HepG2 (cell line): ENCODE data around the gene CYSTM1. TPM values are rescaled to one million over a fixed set of nuclear protein-coding genes. Genes with fewer than 3 reads are reported as not detected.

ENCODE experiments used
- CREB1 ChIP-seq, 2 experiments: fragments of 450-650 bp in 1 of 2; IDR thresholded peaks; 2 replicates each; pipeline ENCODE4 v1.6.1; 2016 to 2017; ENCODE audit warnings: control low read depth in 1 of 2, mild to moderate bottlenecking in 1 of 2, missing compliant biosample characterization in 1 of 2, missing genetic modification characterization in 1 of 2
- ETV6 ChIP-seq: sonication (generic); formaldehyde crosslinking; conservative IDR thresholded peaks from 2 replicates; pipeline ENCODE4 v1.4.0; 2020; ENCODE audit warnings: missing genetic modification reagents
- JUND ChIP-seq: sonication (generic); formaldehyde crosslinking; IDR thresholded peaks from 2 replicates; pipeline ENCODE4 v1.8.0; 2022; ENCODE audit warnings: mild to moderate bottlenecking, missing genetic modification reagents
- KDM3A ChIP-seq: IDR thresholded peaks from 2 replicates; pipeline ENCODE4 v1.6.1; 2018; ENCODE audit warnings: low read depth, missing compliant biosample characterization
- KLF15 ChIP-seq: sonication (generic); formaldehyde crosslinking; IDR thresholded peaks from 2 replicates; pipeline ENCODE4 v1.8.1; 2023; ENCODE audit warnings: borderline replicate concordance, mild to moderate bottlenecking, inconsistent platforms, missing genetic modification reagents, mixed read lengths
- MIXL1 ChIP-seq: IDR thresholded peaks from 2 replicates; pipeline ENCODE4 v1.6.1; 2016
- PBX3 ChIP-seq: sonication (generic); formaldehyde crosslinking; IDR thresholded peaks from 2 replicates; pipeline ENCODE4 v1.8.1; 2023; ENCODE audit warnings: missing genetic modification reagents, inconsistent platforms, borderline replicate concordance
- POGZ ChIP-seq: sonication (generic); formaldehyde crosslinking; IDR thresholded peaks from 2 replicates; pipeline ENCODE4 v1.4.0; 2020; ENCODE audit warnings: mild to moderate bottlenecking, missing genetic modification reagents
- RXRB ChIP-seq: IDR thresholded peaks from 2 replicates; pipeline ENCODE4 v1.6.1; 2016; ENCODE audit warnings: borderline replicate concordance, missing genetic modification reagents, missing compliant biosample characterization
- SAP130 ChIP-seq: IDR thresholded peaks from 2 replicates; pipeline ENCODE4 v1.6.1; 2016; ENCODE audit warnings: low read depth
- ZNF10 ChIP-seq: sonication (generic); formaldehyde crosslinking; IDR thresholded peaks from 2 replicates; pipeline ENCODE4 v1.4.0; 2020; ENCODE audit warnings: mild to moderate bottlenecking, low read depth, missing genetic modification reagents, borderline replicate concordance
- polyA plus RNA-seq, 8 experiments: library from polyadenylated mRNA; depleted of rRNA in 3 of 8; stranded (reverse) in 7 of 8; unstranded in 1 of 8; fragments of >200 nt; fragmentation: Illumina TruSeq in 4 of 8; extraction: Trizol in 4 of 8; gene quantifications; 2 replicates each; pipeline versions ENCODE4 v1.2.1 to v1.2.3, GENCODE V29; 2011 to 2016; ENCODE audit warnings: low read depth in 4 of 8, missing spikeins in 1 of 8, mixed read lengths in 1 of 8; ENCODE audit not compliant: insufficient read depth in 1 of 8
- total RNA-seq, 5 experiments: library from RNA; depleted of rRNA; stranded (reverse); fragments of >200 nt; fragmentation: Illumina TruSeq; extraction: Trizol; gene quantifications; 2 replicates each; pipeline ENCODE4 v1.2.3, GENCODE V29; 2016; ENCODE audit warnings: low read depth in 1 of 5
- TF ChIP-seq, protein P1 (sequence below): conservative IDR thresholded peaks from 2 replicates; pipeline ENCODE4 v1.6.1; 2018; ENCODE audit warnings: missing genetic modification reagents
- TF ChIP-seq, protein P2 (sequence below): sonication (generic); formaldehyde crosslinking; conservative IDR thresholded peaks from 2 replicates; pipeline ENCODE4 v1.4.0; 2020; ENCODE audit warnings: mild to moderate bottlenecking, missing genetic modification reagents, moderate library complexity
- TF ChIP-seq, protein P3 (sequence below): sonication (generic); formaldehyde crosslinking; IDR thresholded peaks from 2 replicates; pipeline ENCODE4 v1.5.1; 2020; ENCODE audit warnings: mild to moderate bottlenecking, missing genetic modification reagents, borderline replicate concordance

CYSTM1 gene
- total and polyA plus RNA-seq, 2 of the 13 experiments (the other 11 are each of a cell fraction or from before 2014, with no cell fraction given): 40.0 to 73.4 TPM

DNA sequence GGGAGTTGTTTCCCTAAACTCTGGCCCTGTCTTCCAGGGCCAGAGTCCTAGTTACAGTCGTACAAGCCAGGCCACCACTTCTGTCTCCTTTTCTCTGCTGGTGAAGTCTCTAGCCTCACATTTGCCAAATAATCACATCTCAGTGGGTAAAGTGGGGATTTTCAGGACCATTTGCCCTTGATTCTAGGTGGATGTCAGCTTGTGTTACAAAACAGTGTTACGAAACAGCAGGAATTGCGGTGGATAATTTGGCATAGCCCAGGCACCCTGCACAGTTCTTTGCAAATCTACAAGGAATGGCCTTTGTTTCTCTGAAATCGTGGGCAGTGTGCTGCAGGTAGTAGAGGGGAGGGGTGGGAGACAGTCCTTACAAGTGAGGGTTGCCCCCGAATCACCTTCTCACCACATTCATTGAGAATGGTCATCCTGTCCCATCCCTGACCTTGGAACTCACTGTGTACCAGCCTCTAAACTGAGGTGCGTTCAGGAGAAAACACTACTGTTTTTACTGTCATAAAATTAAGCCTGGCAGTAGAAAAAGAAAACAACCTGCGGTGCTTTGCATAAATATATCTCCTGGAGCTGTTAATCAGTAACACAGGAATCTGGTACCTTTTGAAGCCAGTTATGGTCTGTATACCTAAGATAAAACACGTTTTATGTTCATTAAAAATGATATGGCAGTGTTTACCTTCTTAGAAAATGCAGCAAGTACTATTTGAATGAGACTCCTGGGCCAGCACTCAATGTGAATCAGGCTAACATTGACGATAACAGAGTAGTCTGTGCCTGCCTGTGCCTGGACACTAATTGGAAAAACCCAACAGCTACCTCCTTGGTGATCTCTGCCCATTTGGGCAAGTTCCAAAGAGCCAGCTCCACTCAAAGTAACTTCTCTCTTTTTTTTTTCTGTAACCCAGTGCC is 44.3 kb downstream of the CYSTM1 start (continued):
- no peak for TF ChIP-seq CREB1 (IDR thresholded peaks at IDR 0.05)
- TF ChIP-seq CREB1 (CRISPR knock-in tag; IDR thresholded peaks at IDR 0.05): 0 out of 2 replicates have a peak, but pooled peaks have one; percentile 20
- TF ChIP-seq, protein P1, sequence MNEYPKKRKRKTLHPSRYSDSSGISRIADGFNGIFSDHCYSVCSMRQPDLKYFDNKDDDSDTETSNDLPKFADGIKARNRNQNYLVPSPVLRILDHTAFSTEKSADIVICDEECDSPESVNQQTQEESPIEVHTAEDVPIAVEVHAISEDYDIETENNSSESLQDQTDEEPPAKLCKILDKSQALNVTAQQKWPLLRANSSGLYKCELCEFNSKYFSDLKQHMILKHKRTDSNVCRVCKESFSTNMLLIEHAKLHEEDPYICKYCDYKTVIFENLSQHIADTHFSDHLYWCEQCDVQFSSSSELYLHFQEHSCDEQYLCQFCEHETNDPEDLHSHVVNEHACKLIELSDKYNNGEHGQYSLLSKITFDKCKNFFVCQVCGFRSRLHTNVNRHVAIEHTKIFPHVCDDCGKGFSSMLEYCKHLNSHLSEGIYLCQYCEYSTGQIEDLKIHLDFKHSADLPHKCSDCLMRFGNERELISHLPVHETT (CRISPR knock-in tag): no peak
- 0 out of 2 replicates have a peak, but pooled peaks have one; percentile 43 for TF ChIP-seq KLF15
- no peak for TF ChIP-seq ZNF10 (CRISPR knock-in tag)
- peak; percentile 40; the same call in 1 of the 2 replicates for TF ChIP-seq POGZ (CRISPR knock-in tag)
- 0 out of 2 replicates have a peak, but pooled peaks have one; percentile 38 for TF ChIP-seq JUND (CRISPR knock-in tag)
- TF ChIP-seq, protein P2, sequence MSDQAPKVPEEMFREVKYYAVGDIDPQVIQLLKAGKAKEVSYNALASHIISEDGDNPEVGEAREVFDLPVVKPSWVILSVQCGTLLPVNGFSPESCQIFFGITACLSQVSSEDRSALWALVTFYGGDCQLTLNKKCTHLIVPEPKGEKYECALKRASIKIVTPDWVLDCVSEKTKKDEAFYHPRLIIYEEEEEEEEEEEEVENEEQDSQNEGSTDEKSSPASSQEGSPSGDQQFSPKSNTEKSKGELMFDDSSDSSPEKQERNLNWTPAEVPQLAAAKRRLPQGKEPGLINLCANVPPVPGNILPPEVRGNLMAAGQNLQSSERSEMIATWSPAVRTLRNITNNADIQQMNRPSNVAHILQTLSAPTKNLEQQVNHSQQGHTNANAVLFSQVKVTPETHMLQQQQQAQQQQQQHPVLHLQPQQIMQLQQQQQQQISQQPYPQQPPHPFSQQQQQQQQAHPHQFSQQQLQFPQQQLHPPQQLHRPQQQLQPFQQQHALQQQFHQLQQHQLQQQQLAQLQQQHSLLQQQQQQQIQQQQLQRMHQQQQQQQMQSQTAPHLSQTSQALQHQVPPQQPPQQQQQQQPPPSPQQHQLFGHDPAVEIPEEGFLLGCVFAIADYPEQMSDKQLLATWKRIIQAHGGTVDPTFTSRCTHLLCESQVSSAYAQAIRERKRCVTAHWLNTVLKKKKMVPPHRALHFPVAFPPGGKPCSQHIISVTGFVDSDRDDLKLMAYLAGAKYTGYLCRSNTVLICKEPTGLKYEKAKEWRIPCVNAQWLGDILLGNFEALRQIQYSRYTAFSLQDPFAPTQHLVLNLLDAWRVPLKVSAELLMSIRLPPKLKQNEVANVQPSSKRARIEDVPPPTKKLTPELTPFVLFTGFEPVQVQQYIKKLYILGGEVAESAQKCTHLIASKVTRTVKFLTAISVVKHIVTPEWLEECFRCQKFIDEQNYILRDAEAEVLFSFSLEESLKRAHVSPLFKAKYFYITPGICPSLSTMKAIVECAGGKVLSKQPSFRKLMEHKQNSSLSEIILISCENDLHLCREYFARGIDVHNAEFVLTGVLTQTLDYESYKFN (CRISPR knock-in tag): peak; percentile 61
- TF ChIP-seq, protein P3, sequence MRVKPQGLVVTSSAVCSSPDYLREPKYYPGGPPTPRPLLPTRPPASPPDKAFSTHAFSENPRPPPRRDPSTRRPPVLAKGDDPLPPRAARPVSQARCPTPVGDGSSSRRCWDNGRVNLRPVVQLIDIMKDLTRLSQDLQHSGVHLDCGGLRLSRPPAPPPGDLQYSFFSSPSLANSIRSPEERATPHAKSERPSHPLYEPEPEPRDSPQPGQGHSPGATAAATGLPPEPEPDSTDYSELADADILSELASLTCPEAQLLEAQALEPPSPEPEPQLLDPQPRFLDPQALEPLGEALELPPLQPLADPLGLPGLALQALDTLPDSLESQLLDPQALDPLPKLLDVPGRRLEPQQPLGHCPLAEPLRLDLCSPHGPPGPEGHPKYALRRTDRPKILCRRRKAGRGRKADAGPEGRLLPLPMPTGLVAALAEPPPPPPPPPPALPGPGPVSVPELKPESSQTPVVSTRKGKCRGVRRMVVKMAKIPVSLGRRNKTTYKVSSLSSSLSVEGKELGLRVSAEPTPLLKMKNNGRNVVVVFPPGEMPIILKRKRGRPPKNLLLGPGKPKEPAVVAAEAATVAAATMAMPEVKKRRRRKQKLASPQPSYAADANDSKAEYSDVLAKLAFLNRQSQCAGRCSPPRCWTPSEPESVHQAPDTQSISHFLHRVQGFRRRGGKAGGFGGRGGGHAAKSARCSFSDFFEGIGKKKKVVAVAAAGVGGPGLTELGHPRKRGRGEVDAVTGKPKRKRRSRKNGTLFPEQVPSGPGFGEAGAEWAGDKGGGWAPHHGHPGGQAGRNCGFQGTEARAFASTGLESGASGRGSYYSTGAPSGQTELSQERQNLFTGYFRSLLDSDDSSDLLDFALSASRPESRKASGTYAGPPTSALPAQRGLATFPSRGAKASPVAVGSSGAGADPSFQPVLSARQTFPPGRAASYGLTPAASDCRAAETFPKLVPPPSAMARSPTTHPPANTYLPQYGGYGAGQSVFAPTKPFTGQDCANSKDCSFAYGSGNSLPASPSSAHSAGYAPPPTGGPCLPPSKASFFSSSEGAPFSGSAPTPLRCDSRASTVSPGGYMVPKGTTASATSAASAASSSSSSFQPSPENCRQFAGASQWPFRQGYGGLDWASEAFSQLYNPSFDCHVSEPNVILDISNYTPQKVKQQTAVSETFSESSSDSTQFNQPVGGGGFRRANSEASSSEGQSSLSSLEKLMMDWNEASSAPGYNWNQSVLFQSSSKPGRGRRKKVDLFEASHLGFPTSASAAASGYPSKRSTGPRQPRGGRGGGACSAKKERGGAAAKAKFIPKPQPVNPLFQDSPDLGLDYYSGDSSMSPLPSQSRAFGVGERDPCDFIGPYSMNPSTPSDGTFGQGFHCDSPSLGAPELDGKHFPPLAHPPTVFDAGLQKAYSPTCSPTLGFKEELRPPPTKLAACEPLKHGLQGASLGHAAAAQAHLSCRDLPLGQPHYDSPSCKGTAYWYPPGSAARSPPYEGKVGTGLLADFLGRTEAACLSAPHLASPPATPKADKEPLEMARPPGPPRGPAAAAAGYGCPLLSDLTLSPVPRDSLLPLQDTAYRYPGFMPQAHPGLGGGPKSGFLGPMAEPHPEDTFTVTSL (CRISPR knock-in tag): peak; percentile 30; the same call in 1 of the 2 replicates
- no peak for TF ChIP-seq ETV6
- TF ChIP-seq SAP130 (CRISPR knock-in tag): peak; percentile 30; the same call in 1 of the 2 replicates
- TF ChIP-seq MIXL1 (CRISPR knock-in tag): peak; percentile 19; the same call in 1 of the 2 replicates
- peak; percentile 52 for TF ChIP-seq RXRB (CRISPR knock-in tag)
- no peak for TF ChIP-seq PBX3 (CRISPR knock-in tag)
- 0 out of 2 replicates have a peak, but pooled peaks have one; percentile 47 for TF ChIP-seq KDM3A (CRISPR knock-in tag)
